Spleen (tissue), 7 donors: Measurements from ENCODE around the gene MMP2.

ENCODE experiments used
- CTCF ChIP-seq, 11 experiments: fragments of 200-600 bp in 7 of 11; fragments of 450-650 bp in 4 of 11; sonication (generic) in 4 of 11; IDR thresholded peaks in 8 of 11; conservative IDR thresholded peaks in 3 of 11; 1 replicate in 7 of 11; 2 replicates in 4 of 11; pipeline versions ENCODE4 v1.4.0 to v1.8.0; 2016 to 2021; ENCODE audit warnings: antibody characterized with exemption in 11 of 11, inconsistent platforms in 4 of 11, mild to moderate bottlenecking in 1 of 11
- POLR2AphosphoS5 ChIP-seq, 3 donors: sonication (generic); formaldehyde crosslinking; IDR thresholded peaks; one replicate each; pipeline ENCODE4 v1.5.1; 2017; ENCODE audit warnings: antibody characterized with exemption in 3 of 3
- donor health status: DM: no; HTN: no; CAD: no; lungs with moderate emphysema.
- donor health status: DM: no; HTN: no; CAD: no.
- donor health status: DM: no; HTN: no; CAD: no.

GRCh38 chr16:55555436-55555835 is 76.4 kb downstream of the MMP2 start:
- TF ChIP-seq CTCF (IDR thresholded peaks at IDR 0.05 in 8 of 11, conservative IDR thresholded peaks at IDR 0.05 in 3 of 11) (no peak), POLR2AphosphoS5 (IDR thresholded peaks at IDR 0.05) (no peak)
